Prostate gland (tissue), 2 donors: Measurements from ENCODE around the gene CARD19. TPM values are rescaled to one million over a fixed set of nuclear protein-coding genes. Genes with fewer than 3 reads are reported as not detected.

Experiments
- DNase-seq: peaks from one replicate; pipeline ENCODE4 v3.0.0-alpha.2; 2019; ENCODE audit warnings: low spot score
- H3K27ac ChIP-seq, 2 donors: fragments of 200-600 bp; sonication (generic); 2 replicates each; pipeline ENCODE4 v1.5.1; 2017 to 2019
- H3K27me3 ChIP-seq: fragments of 200-600 bp; sonication (generic); replicated peaks from 2 replicates; pipeline ENCODE4 v1.5.1; 2019; ENCODE audit not compliant: insufficient read depth
- H3K36me3 ChIP-seq, 2 donors: fragments of 200-600 bp; sonication (generic); 1 replicate in 1 of 2; 2 replicates in 1 of 2; pipeline versions ENCODE4 v1.5.1 to v1.8.1; 2017 to 2019
- H3K4me1 ChIP-seq: fragments of 200-600 bp; sonication (generic); replicated peaks from 2 replicates; pipeline ENCODE4 v1.5.1; 2019
- H3K4me3 ChIP-seq, 2 donors: fragments of 200-600 bp; sonication (generic); 2 replicates each; pipeline ENCODE4 v1.5.1; 2017 to 2019
- H3K9me3 ChIP-seq: fragments of 200-600 bp; sonication (generic); 2 replicates; pipeline ENCODE4 v1.5.1; 2017
- CTCF ChIP-seq, 4 experiments: fragments of 200-600 bp in 2 of 4; fragments of 450-650 bp in 2 of 4; sonication (generic) in 2 of 4; IDR thresholded peaks; 1 replicate in 3 of 4; 2 replicates in 1 of 4; pipeline ENCODE4 v1.5.1; 2016 to 2019; ENCODE audit warnings: antibody characterized with exemption in 4 of 4, mild to moderate bottlenecking in 2 of 4, moderate library complexity in 2 of 4
- POLR2A ChIP-seq: fragments of 450-650 bp; IDR thresholded peaks from one replicate; pipeline ENCODE4 v1.6.1; 2016; ENCODE audit warnings: antibody characterized with exemption, mild to moderate bottlenecking
- POLR2AphosphoS5 ChIP-seq: sonication (generic); formaldehyde crosslinking; IDR thresholded peaks from one replicate; pipeline ENCODE4 v1.6.1; 2017; ENCODE audit warnings: antibody characterized with exemption
- WGBS: methylation state at CpG from one replicate; pipeline ENCODE4 v1.1.5; 2018; 5-methylcytosine and 5-hydroxymethylcytosine counted together
- intact Hi-C: fragments of 100-400 bp; cut with DNase I; formaldehyde crosslinking; loops from one replicate; pipeline ENCODE4 v1.14.2; 2022
- total RNA-seq, 2 donors: library from RNA; depleted of rRNA; stranded (reverse); fragments of >200 nt; gene quantifications; one replicate each; pipeline ENCODE4 v1.1.0, GENCODE V29; 2016

Gene CARD19
- total RNA-seq, 2 donors from 2014 or later: 41.9 to 111 TPM

GRCh38 chr9:93051680-93052089, 44.3 kb upstream of the CARD19 start:
- no peak for TF ChIP-seq POLR2A
- TF ChIP-seq POLR2AphosphoS5: no peak
- no peak for TF ChIP-seq CTCF (IDR thresholded peaks at IDR 0.05)
- H3K27ac ChIP-seq: no peak overlapping the region
- H3K36me3 ChIP-seq: no peaks in the 10 kb centered on the region
- WGBS: 47% methylated on average over 6 of the region's 6 CpGs
- no peak overlapping the region for H3K4me3 ChIP-seq
- intact Hi-C loops: no loop called here
- DNase-seq: no peak
- no peaks in the 10 kb centered on the region for H3K9me3 ChIP-seq
- H3K27me3 ChIP-seq: no peaks in the 10 kb centered on the region
- no peaks in the 10 kb centered on the region for H3K4me1 ChIP-seq

DNA sequence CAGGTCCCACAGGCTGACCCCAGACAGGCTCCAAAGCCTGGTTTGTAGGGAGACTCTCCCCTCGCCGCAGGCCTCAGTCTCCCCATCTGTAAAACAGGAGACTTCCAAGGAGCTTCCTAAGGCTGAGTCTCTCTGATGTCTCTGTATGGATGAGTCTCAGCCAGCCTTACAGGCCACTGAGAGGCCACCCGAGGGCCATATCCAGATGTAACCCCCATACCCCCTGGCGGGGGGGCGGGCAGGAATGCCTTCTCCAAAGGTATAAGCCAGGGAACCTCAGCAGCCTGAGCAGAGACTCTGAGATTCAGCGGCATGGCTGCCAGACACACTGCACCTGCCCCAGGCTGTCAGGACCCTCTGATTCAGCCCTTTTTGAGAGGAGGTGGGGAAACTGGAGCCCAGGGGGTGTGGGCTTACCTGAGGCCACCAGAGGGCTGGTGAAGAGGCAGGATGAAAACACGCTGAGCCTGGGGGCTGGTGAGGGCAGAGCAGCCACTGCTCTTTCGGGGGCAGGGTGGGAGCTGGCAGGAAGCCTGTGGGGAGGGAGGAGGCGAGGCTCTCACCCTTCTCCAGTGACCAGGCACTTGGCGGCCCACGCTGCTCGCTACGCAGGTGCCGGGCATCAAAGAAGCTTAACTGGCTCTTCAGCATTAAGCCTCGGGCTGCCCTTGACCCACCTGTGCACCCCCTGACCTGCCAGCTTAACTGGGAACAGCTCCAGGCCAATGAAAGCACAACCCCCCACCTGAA, 43.1 kb upstream of the CARD19 start:
- Histone ChIP-seq H3K4me1 (no peaks in the 10 kb centered on the region), H3K4me3 (no peak overlapping the region), H3K27me3 (no peaks in the 10 kb centered on the region), H3K9me3 (no peaks in the 10 kb centered on the region), H3K36me3 (no peaks in the 10 kb centered on the region), H3K27ac (no peak overlapping the region)
- DNase-seq: no peak
- WGBS: 73% methylated on average over 14 of the region's 15 CpGs
- intact Hi-C loops: no loop called here
- TF ChIP-seq CTCF (IDR thresholded peaks at IDR 0.05) (no peak), POLR2AphosphoS5 (no peak), POLR2A (no peak)

GRCh38 chr9:93053781-93054331, 42.2 kb upstream of the CARD19 start:
- WGBS: 83% methylated on average over 5 of the region's 5 CpGs
- no peak for DNase-seq
- H3K4me1 ChIP-seq: no peaks in the 10 kb centered on the region
- intact Hi-C loops: no loop called here
- no peak for TF ChIP-seq POLR2A
- no peak for TF ChIP-seq POLR2AphosphoS5
- no peak for TF ChIP-seq CTCF (IDR thresholded peaks at IDR 0.05)
- no peak overlapping the region for H3K27ac ChIP-seq
- H3K36me3 ChIP-seq: no peaks in the 10 kb centered on the region
- H3K27me3 ChIP-seq: no peaks in the 10 kb centered on the region
- H3K4me3 ChIP-seq: no peak overlapping the region
- H3K9me3 ChIP-seq: no peaks in the 10 kb centered on the region

- H3K9me3 ChIP-seq: no peaks in the 10 kb centered on the region
- H3K4me1 ChIP-seq: no peaks in the 10 kb centered on the region
- no peak overlapping the region for H3K27ac ChIP-seq
- intact Hi-C loops: no loop called here
- H3K27me3 ChIP-seq: no peaks in the 10 kb centered on the region
- no peaks in the 10 kb centered on the region for H3K36me3 ChIP-seq
- TF ChIP-seq CTCF (IDR thresholded peaks at IDR 0.05) (no peak), POLR2AphosphoS5 (no peak), POLR2A (no peak)
- H3K4me3 ChIP-seq: no peak overlapping the region
- WGBS: 89% methylated on average over 11 of the region's 11 CpGs
- DNase-seq: no peak
Measured at GRCh38 chr9:93054758-93055704, 41.0 kb upstream of the CARD19 start.
